ENCODE data around the gene TNFSF8. TPM values are rescaled to one million over a fixed set of nuclear protein-coding genes. Genes with fewer than 3 reads are reported as not detected.

The TNFSF8 gene
- polyA plus RNA-seq, 3 donors from 2014 or later: 3.1 to 10.9 (median 6.0) TPM

Other genes starting within 250 kb of the TNFSF8 start
- not detected for gene TEX48, start 248.4 kb downstream of the TNFSF8 start, polyA plus RNA-seq
- gene TNFSF15, start 124.6 kb downstream of the TNFSF8 start, polyA plus RNA-seq: under 1 TPM in 1 of 3 donors, not detected in 2; 0.03 TPM
- not detected for gene TNC, start 187.6 kb upstream of the TNFSF8 start, polyA plus RNA-seq

Measured in immature natural killer cell (primary cell).